Measurements from ENCODE around the gene OSBPL1A.
"Not testable (repeated sequence)": the region's sequence is repeated elsewhere in the genome, so short reads cannot be mapped to it uniquely, and the experiment has no call there.

OSBPL1A gene

GRCh38 chr18:24364177-24364576 lies 33.4 kb downstream of the OSBPL1A start:
- Histone ChIP-seq H3K9me3 (no peaks in the 10 kb centered on the region), H3K36me3 (no peaks in the 10 kb centered on the region), H3K4me3 (ENCODE audit: low read depth, low read length) (no peak overlapping the region), H3K4me1 (no peaks in the 10 kb centered on the region), H3K27me3 (no peaks in the 10 kb centered on the region)
- no peak for TF ChIP-seq CTCF (IDR thresholded peaks at IDR 0.05; ENCODE audit: low read depth, low read length)
- no peak for DNase-seq

DNA sequence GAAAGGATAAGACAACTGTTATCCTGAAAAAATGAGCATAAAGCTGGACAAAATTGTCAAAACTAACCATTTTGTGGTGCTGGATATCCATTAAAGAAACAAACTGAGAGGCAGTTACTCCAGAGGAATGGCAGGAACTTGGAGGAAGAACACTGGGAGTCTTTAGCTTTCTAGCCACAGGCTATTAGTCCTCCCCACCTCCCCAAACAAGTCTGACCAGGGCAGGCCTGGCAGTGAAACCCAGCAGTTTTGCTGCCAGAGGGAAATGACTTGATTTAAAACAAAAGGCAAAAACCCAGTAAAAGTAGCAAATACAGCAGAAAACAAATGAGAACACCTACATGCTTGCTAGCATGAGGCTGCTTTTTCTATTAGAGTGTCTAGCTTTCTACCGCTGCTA lies 34.9 kb downstream of the OSBPL1A start:
- Histone ChIP-seq H3K36me3 (no peaks in the 10 kb centered on the region), H3K27me3 (no peaks in the 10 kb centered on the region), H3K4me3 (ENCODE audit: low read depth, low read length) (no peak overlapping the region), H3K9me3 (no peaks in the 10 kb centered on the region), H3K4me1 (no peaks in the 10 kb centered on the region)
- DNase-seq = no peak
- TF ChIP-seq CTCF (IDR thresholded peaks at IDR 0.05; ENCODE audit: low read depth, low read length) = no peak

DNA sequence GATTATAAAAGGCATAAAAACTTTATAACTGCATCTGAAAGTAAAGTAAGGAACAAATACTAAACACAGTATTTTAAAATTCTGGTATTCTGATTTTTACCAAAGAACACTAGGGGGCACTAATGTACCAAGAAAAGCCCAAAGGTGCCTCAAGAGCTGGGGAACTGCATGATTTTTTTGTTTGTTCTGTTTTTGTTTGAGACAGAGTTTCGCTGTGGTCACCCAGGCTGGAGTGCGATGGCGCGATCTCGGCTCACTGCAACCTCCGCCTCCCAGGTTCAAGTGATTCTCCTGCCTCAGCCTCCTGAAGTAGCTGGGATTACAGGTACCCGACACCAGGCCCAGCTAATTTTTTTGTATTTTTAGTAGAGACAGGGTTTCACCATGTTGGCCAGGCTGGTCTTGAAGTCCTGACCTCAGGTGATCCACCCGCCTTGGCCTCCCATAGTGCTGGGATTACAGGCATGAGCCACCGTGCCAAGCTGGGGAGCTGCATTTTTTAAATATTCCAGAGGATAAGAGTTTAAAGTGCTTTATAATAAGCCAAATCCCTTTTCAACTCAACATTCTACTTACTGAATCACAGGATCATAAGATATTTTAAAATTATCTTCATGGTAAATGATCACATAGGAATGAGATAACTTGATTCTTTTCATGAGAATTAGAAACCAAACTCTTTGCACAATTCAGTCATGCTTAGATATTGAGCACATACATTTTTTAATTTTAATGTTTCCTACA lies 37.7 kb downstream of the OSBPL1A start:
- not testable (repeated sequence) for H3K36me3 ChIP-seq; H3K9me3 ChIP-seq; H3K4me3 ChIP-seq (ENCODE audit: low read depth, low read length); H3K27me3 ChIP-seq; H3K4me1 ChIP-seq; DNase-seq
- peak; percentile 46 for TF ChIP-seq CTCF (IDR thresholded peaks at IDR 0.05; ENCODE audit: low read depth, low read length)

GRCh38 chr18:24354278-24354677 lies 43.3 kb downstream of the OSBPL1A start:
- Histone ChIP-seq H3K4me1 (no peaks in the 10 kb centered on the region), H3K36me3 (no peaks in the 10 kb centered on the region), H3K27me3 (no peaks in the 10 kb centered on the region), H3K4me3 (ENCODE audit: low read depth, low read length) (no peak overlapping the region), H3K9me3 (no peaks in the 10 kb centered on the region)
- TF ChIP-seq CTCF (IDR thresholded peaks at IDR 0.05; ENCODE audit: low read depth, low read length) = no peak
- no peak for DNase-seq

GRCh38 chr18:24346254-24346653 lies 51.4 kb downstream of the OSBPL1A start:
- H3K4me3 ChIP-seq (ENCODE audit: low read depth, low read length) = no peak overlapping the region
- H3K36me3 ChIP-seq = no peaks in the 10 kb centered on the region
- TF ChIP-seq CTCF (IDR thresholded peaks at IDR 0.05; ENCODE audit: low read depth, low read length) = no peak
- no peaks in the 10 kb centered on the region for H3K4me1 ChIP-seq
- no peak for DNase-seq
- H3K9me3 ChIP-seq = no peaks in the 10 kb centered on the region
- H3K27me3 ChIP-seq = no peaks in the 10 kb centered on the region

DNA sequence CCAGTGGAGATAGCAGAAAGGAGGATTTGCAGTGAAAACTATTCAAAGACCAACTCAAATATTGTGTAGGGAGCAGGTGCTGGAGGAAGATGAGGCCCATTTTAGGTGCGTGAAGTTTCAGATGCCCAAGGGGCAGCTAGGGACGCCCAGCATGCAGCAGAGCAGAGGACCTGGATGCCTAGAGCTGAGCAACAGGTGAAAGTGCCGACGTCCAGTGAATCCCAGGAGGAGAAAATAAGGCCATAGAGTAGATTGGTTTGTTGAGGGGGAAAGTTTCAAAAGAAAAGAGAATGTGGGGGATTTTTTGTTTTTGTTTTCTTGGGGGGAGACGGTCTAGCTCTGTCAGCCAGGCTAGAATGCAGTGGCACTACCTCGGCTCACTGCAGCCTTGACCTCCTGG lies 53.1 kb downstream of the OSBPL1A start:
- TF ChIP-seq CTCF (IDR thresholded peaks at IDR 0.05; ENCODE audit: low read depth, low read length) = no peak
- Histone ChIP-seq H3K36me3 (no peaks in the 10 kb centered on the region), H3K9me3 (no peaks in the 10 kb centered on the region), H3K4me3 (ENCODE audit: low read depth, low read length) (no peak overlapping the region), H3K27me3 (no peaks in the 10 kb centered on the region), H3K4me1 (no peaks in the 10 kb centered on the region)
- no peak for DNase-seq
